GM18867 (cell line): ENCODE data around the gene NTSR2.

Experiments
- ATAC-seq: cut with Tn5 transposase; IDR thresholded peaks from one replicate; pipeline ENCODE4 v1.9.1; 2021; ENCODE audit warnings: mild to moderate bottlenecking, moderate library complexity; ENCODE audit not compliant: unreplicated experiment

Gene NTSR2

GRCh38 chr2:11659115-11659475 is 10.9 kb downstream of the NTSR2 start:
- no peak for ATAC-seq

GRCh38 chr2:11658208-11659114 is 11.5 kb downstream of the NTSR2 start:
- ATAC-seq, result no peak

- ATAC-seq, result no peak
Measured at GRCh38 chr2:11657646-11658045, 12.3 kb downstream of the NTSR2 start.

GRCh38 chr2:11657195-11657594 is 12.8 kb downstream of the NTSR2 start:
- ATAC-seq, result no peak

GRCh38 chr2:11656671-11657101 is 13.3 kb downstream of the NTSR2 start:
- no peak for ATAC-seq

- ATAC-seq, result no peak
Measured at GRCh38 chr2:11656252-11656651, 13.7 kb downstream of the NTSR2 start.

GRCh38 chr2:11655495-11655894 is 14.5 kb downstream of the NTSR2 start:
- no peak for ATAC-seq

- ATAC-seq, result no peak
Measured at GRCh38 chr2:11652553-11652952, 17.4 kb downstream of the NTSR2 start.

- no peak for ATAC-seq
Measured at GRCh38 chr2:11651856-11652548, 18.0 kb downstream of the NTSR2 start.

GRCh38 chr2:11649093-11649492 is 20.9 kb downstream of the NTSR2 start:
- ATAC-seq, result no peak

GRCh38 chr2:11647834-11648600 is 22.0 kb downstream of the NTSR2 start:
- no peak for ATAC-seq

GRCh38 chr2:11646530-11646929 is 23.5 kb downstream of the NTSR2 start:
- ATAC-seq, result no peak

- no peak for ATAC-seq
Measured at GRCh38 chr2:11644293-11644692, 25.7 kb downstream of the NTSR2 start.

GRCh38 chr2:11642972-11643371 is 27.0 kb downstream of the NTSR2 start:
- ATAC-seq, result no peak

GRCh38 chr2:11640132-11640531 is 29.9 kb downstream of the NTSR2 start:
- no peak for ATAC-seq

- no peak for ATAC-seq
Measured at GRCh38 chr2:11639503-11639902, 30.5 kb downstream of the NTSR2 start.

GRCh38 chr2:11637546-11637945 is 32.4 kb downstream of the NTSR2 start:
- ATAC-seq, result no peak

- no peak for ATAC-seq
Measured at GRCh38 chr2:11636593-11637295, 33.3 kb downstream of the NTSR2 start.

GRCh38 chr2:11635141-11635540 is 34.9 kb downstream of the NTSR2 start:
- ATAC-seq, result no peak

GRCh38 chr2:11634584-11634983 is 35.4 kb downstream of the NTSR2 start:
- no peak for ATAC-seq
